NCI-H446 (cell line): Measurements from ENCODE around the gene NLE1.
"Not testable (repeated sequence)": the region's sequence is repeated elsewhere in the genome, so short reads cannot be mapped to it uniquely, and the experiment has no call there.

ENCODE experiments used
- DNase-seq, 2 experiments: peaks; one replicate each; lab custom pipeline; 2025; lab: John Stamatoyannopoulos, UW

NLE1 gene

GRCh38 chr17:35141681-35142466 is at the start of gene NLE1:
Gene NLE1 (minus strand): TSS chr17:35142303. CDS start chr17:35142275, 28 bp downstream.
- DNase-seq, result peak; percentile 30 to 78

- DNase-seq, result no peak
Measured at GRCh38 chr17:35191001-35191695, 49.0 kb upstream of the NLE1 start.

- no peak for DNase-seq
Measured at GRCh38 chr17:35189291-35189690, 47.2 kb upstream of the NLE1 start.

- no peak for DNase-seq
Measured at GRCh38 chr17:35188111-35188510, 46.0 kb upstream of the NLE1 start.

GRCh38 chr17:35187481-35187880 is 45.4 kb upstream of the NLE1 start:
- DNase-seq, result no peak

- no peak for DNase-seq
Measured at GRCh38 chr17:35185849-35186248, 43.7 kb upstream of the NLE1 start.

GRCh38 chr17:35184274-35184673 is 42.2 kb upstream of the NLE1 start:
- DNase-seq, result no peak

- DNase-seq, result no peak
Measured at GRCh38 chr17:35183332-35183731, 41.2 kb upstream of the NLE1 start.

GRCh38 chr17:35179379-35179778 is 37.3 kb upstream of the NLE1 start:
- not testable (repeated sequence) for DNase-seq

GRCh38 chr17:35176897-35177296 is 34.8 kb upstream of the NLE1 start:
- no peak for DNase-seq

- DNase-seq, result no peak
Measured at GRCh38 chr17:35175638-35176415, 33.7 kb upstream of the NLE1 start.

- DNase-seq, result no peak
Measured at GRCh38 chr17:35174835-35175334, 32.8 kb upstream of the NLE1 start.

- not testable (repeated sequence) for DNase-seq
Measured at GRCh38 chr17:35172321-35172720, 30.2 kb upstream of the NLE1 start.

- DNase-seq, result no peak
Measured at GRCh38 chr17:35171834-35172233, 29.7 kb upstream of the NLE1 start.

GRCh38 chr17:35170968-35171771 is 29.1 kb upstream of the NLE1 start:
- no peak for DNase-seq

- DNase-seq, result no peak
Measured at GRCh38 chr17:35169835-35170363, 27.8 kb upstream of the NLE1 start.

GRCh38 chr17:35167666-35168065 is 25.6 kb upstream of the NLE1 start:
- DNase-seq, result no peak

GRCh38 chr17:35167046-35167445 is 24.9 kb upstream of the NLE1 start:
- no peak for DNase-seq

- no peak for DNase-seq
Measured at GRCh38 chr17:35166526-35166925, 24.4 kb upstream of the NLE1 start.

- DNase-seq, result no peak
Measured at GRCh38 chr17:35164716-35165115, 22.6 kb upstream of the NLE1 start.

GRCh38 chr17:35163886-35164285 is 21.8 kb upstream of the NLE1 start:
- no peak for DNase-seq
